GM19328 (cell line): ENCODE data around the gene FOS.

Experiments
- ATAC-seq: cut with Tn5 transposase; IDR thresholded peaks from one replicate; pipeline ENCODE4 v1.9.1; 2021; ENCODE audit warnings: mild to moderate bottlenecking, moderate library complexity; ENCODE audit not compliant: unreplicated experiment

Gene FOS

GRCh38 chr14:75311356-75311755, 32.7 kb downstream of the FOS start:
- no peak for ATAC-seq

DNA sequence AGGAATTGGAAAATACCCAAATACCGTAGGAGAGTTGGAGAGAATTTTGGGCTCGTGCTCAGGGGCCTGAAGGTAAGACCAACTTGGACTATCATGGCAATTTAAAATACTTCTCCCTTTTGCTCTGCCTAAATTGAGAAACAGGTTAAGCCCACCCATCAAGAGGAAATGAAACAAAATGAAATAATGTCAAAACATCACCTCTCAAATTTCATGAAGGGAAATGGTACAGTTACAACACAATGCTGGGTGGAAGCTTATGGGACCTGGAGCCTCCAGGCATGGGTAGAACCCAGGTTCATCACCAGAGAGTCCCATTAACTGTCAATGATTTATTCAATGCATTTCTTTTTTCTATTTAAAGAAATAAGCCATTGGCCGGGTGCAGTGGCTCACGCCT, 33.7 kb downstream of the FOS start:
- ATAC-seq, result no peak

DNA sequence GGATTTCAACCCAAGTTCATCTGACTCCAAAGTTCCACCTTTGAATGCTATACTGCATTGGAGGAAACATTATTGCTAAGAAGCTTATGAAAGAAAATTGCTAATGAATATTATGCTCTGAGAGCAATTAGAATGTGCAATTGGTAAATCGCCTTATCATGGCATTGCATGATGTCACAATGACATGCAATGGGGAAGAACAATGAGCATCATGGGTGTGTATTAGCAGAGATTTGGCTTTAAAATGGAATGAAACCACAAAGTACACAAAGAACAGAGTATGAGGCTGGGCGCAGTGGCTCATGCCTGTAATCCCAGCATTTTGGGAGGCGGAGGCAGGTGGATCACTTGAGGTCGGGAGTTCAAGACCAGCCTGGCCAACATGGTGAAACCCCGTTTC, 34.7 kb downstream of the FOS start:
- ATAC-seq, result no peak

DNA sequence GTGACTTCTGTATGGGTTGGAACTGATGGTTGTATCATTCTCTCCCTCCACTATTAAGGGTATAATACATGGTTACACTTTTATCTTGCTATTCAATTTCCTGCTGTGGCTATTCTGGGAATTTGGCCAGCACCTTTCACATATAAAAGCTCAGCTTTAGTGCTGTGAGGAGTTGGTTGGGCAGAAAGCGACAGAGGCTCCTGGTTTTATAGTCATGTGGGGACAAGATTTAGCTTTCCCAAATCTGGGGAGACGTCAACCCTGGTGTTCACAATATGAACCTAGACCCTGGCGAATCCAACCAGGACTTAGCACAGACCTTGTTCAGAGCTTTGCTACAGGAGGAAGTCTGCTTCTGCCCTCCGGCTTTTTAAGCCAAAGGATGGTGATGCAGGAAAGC, 36.5 kb downstream of the FOS start:
- ATAC-seq, result no peak

DNA sequence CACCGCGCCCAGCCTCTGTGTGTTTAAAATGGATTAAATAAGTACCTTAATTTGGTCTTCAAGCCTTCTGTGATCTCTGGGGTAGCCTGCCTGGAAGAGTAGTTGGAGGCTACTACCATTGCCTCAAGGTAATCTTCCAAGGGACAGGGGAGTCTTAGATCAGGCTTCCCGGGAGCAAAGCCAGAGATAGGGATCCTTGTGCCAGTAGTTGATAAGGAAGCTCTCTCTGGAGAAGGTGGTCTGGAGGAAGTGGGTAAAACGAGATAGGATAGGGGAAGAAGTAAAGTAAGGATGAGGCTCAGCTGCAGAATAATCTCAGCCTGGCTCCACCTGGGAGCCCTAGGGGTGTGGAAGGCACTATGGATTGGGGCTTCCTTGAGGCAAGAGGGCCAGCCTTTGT, 38.5 kb downstream of the FOS start:
- no peak for ATAC-seq

GRCh38 chr14:75318353-75318752, 39.7 kb downstream of the FOS start:
- ATAC-seq, result no peak

- ATAC-seq, result no peak
Measured at GRCh38 chr14:75319021-75319420, 40.4 kb downstream of the FOS start.

GRCh38 chr14:75320196-75320595, 41.6 kb downstream of the FOS start:
- ATAC-seq, result no peak

DNA sequence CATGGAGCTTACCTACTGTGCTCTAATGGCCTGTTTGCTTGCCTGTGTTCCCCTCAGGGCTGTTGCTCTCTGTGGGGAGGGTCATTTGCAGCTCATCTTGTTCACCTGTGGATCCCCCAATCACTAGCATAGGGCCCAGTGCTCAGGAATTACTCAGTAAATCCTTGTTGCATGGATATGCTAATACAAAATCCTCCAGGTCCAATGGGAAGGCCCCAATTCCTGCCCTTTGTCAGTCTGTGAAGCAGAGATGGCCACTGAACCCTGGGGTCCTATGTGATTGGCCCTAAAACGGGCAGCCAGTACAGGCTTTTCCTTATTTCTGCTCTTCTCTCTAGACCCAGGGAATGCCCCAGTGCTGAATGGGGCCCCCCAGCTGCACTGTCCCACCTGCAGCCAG, 44.1 kb downstream of the FOS start:
- ATAC-seq, result no peak

DNA sequence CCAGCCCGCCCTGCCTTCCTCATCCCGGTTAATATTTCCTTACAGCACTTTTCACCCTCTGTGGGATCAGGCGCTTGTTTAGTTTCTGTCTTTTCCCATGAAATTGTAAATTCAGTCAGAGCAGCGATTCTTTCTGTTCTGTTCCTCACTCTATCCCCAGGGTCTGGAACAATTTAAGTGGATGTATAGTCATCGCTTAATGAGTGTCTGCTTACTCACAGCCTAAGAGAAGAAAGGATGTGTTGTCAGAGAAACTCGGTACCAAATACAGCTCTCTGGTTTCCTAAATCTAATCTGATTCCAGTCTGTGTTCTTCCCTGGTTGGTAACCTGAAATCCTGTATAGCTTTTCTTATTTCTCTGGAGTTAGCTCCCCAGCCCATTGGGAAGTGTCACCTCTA, 44.9 kb downstream of the FOS start:
- ATAC-seq, result no peak

- ATAC-seq, result no peak
Measured at GRCh38 chr14:75328558-75329155, 50.0 kb downstream of the FOS start.

GRCh38 chr14:75329369-75329768, 50.7 kb downstream of the FOS start:
- ATAC-seq, result no peak

GRCh38 chr14:75331471-75331870, 52.8 kb downstream of the FOS start:
- no peak for ATAC-seq
